Stimulated activated CD4-positive, alpha-beta T cell treated with anti-CD3 and anti-CD28 coated beads, Interleukin-12 subunit alpha, Interleukin-12 subunit beta, amount 100 ng/mL, for 24 hours (primary cell): ENCODE results near the gene HPSE2.
"Not testable (repeated sequence)": the region's sequence is repeated elsewhere in the genome, so short reads cannot be mapped to it uniquely, and the experiment has no call there.

Experiments used
- DNase-seq, 2 experiments: peaks; one replicate each; pipeline ENCODE4 v3.0.0-alpha.2; 2020; ENCODE audit warnings: low read depth in 2 of 2

The HPSE2 gene

DNA sequence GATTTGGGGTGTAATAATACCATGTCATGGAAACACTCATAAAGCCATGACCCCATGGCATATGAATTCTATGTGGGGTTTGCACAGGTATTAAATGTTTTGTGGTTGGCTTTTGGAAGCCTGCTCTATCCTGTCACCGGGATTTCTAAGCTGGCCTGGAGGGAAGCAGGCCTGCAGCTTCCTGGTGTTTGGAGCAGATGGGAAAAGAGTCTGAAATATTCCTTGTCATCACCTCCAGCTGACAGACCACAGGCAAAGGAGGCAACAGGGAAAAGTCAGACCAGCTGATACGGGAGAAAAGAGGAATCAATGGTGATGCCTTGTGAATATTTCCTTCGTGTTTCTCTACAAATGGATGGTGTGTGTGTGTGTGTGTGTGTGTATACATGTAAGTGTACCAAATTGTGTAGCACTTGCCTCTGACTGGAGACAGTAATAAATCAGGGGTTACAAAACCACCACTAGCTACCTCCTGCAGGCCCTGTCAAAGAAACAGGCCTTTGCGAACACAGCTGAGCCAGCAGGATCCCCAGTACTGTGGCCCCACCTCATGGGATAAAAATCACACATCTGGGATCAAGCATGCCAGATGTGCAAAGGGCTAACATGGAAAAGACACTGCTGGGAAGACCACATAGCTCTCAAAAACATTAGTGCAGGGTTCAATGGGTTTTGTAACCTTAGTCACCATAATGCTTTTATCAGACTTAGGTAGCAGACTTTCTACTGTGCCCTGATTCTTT is 668.1 kb downstream of the HPSE2 start:
- DNase-seq: no peak

DNA sequence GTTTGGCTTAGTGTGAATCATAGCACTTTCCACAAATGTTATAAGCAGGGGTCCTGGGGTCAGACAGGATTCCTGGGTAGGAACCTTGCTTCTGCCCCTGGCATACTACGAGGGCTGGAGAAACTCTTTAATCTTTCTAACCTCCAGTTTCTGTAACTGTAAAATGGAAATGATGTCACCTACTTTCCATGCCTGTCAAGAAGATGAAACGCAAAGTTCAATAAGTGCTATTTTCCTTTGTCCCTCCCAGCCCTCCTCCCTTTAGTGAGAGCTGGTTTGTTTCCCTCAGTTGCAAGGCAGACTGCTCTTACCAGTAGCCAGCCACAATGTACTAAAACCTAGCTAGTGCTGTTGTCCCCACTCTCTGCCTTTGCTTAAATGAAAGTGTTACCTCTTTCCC is 671.8 kb downstream of the HPSE2 start:
- no peak for DNase-seq

DNA sequence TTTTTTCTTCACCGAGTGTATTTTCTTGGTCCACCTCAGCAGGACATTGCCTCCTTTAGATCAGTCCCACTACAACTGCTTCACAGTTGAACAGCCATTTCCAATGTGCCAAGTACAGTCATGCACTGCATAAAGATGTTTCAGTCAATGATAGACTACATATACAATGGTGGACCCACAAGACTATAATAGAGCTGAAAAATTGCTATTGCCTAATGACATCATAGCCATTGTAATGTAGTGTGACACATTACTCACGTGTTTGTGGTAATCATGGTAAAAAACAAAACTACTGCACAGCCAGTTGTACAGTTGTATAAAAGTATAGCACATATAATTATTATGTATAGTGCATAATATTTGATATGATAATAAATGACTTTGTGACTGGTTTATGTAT is 675.1 kb downstream of the HPSE2 start:
- no peak for DNase-seq

DNA sequence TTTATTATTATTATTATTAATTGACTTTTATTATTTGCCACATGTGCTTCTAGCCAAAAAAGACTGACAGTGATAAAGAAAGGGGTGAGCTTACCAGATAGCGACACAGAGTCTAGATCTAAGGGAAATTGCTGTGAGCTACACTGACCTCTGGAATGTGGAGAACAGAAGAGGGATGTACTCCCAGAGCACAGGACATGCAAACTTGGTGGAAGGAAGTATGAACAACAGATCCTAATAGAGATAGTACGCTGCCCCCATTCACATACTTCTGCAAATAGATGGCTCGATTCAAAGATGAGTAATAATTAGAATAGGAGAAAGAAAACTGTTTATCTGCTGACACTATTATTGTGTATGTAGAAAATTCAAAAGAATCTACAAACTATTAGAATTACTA is 679.6 kb downstream of the HPSE2 start:
- no peak for DNase-seq

DNA sequence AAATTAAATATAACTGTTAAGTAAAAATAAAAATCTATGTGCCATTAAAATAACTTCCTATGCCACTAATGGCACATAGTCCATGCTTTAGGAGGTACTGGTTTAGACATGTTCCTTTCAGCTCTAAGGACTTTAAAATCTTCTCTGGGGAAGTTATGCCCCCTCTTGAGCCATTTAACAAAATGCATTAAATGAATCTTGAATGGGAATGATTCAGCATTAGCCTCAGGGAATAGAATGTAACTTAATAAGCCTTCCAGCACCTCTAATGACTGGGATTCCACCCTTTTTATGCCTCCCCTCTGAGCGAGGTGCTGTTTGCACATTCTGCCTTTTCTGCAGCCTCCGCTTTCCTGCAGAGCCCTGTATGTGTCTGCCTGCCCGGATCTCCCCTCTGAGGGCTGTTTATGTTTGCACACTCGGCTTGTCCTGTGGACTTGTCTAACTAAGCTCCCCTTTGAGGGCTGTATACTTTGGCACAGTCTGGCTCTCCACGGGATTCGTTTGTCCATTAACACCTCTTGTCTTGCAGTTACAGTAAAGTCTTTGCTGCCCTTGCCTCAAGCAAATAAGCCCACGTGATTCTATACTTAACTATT is 680.5 kb downstream of the HPSE2 start:
- DNase-seq: no peak

DNA sequence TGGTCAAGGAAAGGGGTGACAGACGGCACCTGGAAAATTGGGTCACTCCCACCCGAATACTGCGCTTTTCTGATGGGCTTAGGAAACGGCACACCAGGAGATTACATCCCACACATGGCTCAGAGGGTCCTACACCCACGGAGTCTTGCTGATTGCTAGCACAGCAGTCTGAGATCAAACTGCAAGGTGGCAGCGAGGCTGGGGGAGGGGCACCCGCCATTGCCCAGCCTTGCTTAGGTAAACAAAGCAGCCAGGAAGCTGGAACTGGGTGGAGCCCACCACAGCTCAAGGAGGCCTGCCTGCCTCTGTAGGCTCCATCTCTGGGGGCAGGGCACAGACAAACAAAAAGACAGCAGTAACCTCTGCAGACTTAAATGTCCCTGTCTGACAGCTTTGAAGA is 694.1 kb downstream of the HPSE2 start:
- DNase-seq: not testable (repeated sequence)

DNA sequence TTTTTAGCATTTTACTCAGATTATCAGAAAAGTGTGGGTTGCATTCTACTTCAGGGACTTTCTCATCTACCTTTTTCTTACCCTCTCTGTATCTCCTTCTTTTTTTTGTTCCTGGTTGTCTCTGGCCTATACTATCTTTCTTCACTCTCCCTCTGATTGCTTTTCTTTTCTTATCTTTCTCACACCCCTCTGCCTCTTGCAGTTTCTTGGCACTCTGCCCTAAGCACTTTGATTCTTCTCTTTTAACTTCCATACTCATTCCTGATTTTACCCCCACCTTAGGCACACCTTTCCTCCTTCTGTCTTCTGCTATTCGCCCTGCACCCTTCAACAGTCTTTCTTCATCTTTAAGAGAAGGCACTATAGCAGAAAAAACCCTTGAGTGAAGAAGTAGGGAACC is 696.1 kb downstream of the HPSE2 start:
- no peak for DNase-seq

DNA sequence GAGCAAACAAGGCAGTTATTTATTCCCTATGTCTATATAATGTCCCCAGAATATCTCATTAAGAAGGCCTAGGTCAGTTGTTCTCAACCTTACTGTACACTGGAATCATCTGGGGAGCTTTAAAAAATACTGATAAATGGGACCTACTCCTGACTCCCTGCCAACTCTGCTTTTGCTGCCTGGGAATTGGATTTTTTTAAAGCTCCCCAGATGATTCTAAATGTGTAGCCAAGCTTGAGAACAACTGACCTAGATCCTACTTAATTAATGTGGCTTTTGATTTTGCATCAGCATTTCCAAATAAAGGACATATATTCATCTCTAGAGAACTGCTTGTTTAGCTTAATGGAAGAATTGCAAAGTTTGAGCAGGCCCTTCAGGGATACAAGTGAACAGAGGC is 697.2 kb downstream of the HPSE2 start:
- no peak for DNase-seq

DNA sequence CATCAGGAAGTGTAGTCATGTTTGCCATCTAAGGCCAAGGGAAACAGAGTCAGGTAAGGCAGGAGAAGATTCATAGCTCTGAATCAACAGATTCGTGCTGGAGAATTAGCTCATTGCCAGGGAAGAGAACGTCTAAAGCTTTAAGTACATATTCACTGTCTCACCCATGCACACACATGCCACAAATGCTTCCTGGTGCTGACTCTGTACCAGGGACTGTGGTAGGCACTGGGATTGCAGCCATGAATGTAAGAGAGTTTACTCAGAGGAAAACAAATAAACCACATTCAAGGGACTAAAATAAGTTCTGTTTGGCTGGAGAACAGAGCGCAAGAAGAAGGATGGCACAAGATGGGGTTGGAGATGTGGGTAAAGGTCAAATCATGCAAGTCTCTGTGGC is 699.1 kb downstream of the HPSE2 start:
- no peak for DNase-seq

DNA sequence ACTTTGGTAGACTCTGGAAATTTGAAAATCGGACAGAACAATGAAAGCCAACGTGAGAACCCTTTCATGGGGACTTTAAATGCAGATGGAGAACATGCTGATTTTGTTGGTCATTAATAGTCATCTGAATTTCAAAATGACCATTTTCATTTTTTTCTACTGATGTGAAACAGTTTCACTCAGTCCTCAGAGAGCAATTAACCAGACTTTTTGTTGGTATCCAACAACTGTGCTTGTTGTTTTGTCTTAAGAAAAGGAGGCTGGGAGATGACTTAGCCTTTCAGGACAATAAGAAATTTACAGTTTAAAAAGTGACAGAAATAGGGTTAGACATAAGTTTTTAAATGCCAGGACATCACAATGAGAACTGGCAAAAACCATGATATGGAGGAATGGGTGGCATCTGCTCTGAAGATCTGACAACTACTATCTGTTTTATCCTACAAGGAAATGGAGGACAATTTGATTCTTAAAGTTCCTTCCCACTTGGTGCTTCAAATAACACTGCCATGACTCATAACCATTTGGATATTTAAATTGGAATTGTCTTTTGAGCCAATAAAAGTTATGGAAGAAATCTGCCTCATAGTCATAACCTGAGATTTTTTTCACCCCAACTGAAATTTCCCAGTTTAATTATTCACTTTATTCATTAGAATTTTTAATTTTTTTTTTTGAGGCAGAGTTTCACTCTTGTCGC is 701.8 kb downstream of the HPSE2 start:
- DNase-seq: no peak

DNA sequence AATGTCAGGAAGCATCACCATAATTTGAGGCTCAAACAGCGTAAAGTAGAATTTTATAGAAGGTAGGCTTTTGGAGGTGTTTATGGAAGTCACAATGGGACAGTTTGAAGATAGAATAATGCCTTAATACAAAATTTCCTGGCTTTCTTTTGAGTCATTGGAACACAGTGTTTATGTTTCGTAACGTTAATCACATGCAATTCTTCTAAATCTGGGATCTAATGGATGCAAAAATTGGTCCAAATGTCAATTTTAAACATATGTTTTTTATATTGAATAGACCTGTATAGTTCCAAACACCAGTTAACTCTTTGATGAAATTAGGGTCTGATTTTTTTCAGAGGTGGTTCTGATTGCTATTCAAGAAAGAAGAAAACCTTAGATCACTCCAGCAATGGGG is 702.4 kb downstream of the HPSE2 start:
- DNase-seq: no peak

DNA sequence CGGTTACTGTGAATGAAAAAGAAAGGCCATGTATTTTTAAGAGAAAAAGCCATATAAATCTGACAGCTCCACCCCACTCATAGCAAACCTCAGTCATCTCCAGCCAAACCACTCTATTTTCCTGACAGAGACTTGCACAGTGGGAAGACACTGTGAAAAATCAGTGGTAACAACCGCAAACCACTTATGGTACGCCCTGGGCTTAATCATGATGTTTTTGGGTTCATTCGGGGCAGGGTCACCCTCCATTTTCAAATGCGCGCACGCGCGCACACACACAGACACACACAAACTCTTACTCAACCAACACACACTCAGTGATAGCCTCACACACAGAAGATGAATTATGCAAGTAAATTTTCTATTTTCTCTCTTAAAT is 706.9 kb downstream of the HPSE2 start:
- DNase-seq: no peak

DNA sequence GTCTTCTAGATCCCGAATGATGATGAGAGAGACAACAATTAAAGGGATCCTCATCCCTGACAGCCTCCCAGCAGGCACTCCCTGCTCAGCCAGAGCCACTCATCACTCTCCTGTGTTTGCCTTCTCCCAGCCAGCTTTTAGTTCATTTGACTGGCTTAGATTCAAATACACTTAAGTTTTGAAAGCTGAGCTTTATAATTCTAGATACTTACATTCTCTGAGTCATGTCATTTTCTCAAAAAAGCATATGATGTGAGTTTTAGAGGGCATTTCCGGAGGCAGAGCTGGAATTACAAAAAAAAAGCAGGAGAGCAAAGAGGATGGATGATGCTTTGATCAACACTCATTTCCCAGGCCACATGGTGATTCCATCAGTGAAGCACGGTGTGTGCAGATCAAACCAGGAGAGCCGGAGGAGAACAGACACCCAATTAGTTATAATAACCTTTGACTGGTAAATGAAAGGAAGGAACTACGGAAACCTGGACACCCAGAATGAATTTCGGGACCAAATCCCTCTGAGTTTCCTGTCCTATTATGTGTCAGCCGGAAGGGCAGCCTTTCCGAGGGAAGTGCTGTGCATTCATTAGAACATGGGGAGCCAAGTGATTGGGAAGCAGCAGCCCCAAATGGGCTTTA is 707.4 kb downstream of the HPSE2 start:
- DNase-seq: no peak

DNA sequence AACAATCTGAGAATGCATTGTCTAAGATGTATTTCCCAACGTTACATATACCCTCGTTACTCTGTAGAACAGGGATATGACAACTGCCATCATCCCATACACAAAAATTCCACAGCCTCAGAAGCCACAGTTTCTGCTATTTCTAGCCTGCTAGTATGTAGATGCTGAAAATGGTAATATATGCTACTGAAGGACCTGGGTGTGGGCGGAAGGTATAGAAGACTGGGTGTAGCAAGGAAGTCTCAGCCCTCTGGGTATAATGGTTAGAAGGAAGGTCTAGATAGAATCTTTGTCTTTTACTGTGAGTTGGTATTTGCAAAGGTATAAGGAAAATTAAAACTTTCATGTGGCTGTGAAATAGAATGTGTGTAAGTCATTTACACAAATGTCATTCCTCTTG is 709.7 kb downstream of the HPSE2 start:
- DNase-seq: no peak

DNA sequence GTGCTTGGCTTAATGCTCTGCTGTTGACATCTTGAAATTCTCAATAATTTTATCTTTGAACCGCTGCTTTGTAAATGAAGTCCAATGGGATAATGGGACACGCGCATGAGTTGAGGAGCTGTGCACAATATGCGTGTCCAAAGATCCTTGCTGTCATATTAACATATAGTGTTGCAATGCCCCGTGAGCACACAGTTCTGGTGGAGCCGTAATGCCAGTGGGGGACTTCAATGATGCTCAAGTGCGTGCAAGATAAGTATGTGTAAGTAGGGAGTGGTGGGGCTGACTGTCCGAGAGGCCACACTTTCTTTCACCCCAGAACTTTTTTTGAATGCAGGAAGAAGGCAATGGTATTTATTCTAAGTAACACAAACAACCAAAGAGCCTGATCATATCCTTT is 711.5 kb downstream of the HPSE2 start:
- DNase-seq: no peak

DNA sequence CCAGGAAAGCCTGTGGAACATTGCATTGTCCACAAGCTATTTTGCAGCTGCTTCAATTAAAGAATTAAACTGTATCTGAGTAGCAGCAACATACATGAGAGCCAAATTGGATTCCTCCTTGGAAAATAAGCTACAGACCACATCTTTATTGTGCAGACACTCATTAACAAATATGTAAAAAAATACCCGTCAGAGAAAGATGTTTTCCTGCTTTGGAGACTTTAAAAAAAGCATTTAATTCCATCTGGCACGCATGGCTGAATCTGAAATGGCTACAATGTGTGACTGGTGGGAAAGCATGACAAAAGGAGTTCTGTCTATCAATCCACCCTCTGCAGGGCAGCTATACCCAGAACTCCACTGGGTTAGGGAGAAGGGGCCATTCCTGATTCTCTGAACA is 715.8 kb downstream of the HPSE2 start:
- DNase-seq: no peak

DNA sequence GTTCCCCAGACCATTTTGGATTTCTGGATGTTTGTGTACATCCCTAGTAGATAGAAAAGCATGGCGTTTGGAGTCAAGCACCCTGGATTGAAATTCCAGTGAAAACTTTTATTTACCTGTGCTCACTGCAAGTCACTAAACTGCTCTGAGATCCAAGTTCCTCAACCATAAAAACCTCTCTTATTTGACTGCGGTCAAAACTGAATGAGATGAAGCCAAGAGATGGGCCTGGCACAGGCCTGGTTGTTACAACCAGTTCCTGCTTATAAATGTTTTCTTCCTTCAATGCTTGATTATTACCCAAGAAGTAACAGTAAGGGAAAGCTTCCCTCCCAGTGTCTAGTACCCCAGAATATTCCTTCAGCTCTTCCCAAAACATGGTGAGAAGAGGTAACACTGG is 718.0 kb downstream of the HPSE2 start:
- DNase-seq: no peak

DNA sequence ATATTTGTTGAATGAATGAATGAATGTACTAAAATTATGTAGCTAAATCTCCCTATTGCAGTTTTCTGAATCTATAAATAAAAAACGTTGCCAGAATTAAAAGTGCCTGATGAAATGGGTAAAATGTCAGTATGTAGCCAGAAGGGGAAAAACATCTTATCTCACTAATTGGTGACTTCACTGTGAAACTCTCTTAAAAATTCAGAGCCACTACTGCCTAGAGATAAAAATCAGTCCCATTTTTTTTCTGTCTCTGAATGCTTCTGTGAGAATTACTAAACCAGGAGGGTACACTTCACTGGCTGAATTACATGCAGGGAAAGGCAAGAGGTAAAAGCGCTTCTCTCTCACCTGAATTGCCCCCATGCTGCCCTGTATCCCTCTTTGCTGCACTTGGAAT is 719.3 kb downstream of the HPSE2 start:
- no peak for DNase-seq

DNA sequence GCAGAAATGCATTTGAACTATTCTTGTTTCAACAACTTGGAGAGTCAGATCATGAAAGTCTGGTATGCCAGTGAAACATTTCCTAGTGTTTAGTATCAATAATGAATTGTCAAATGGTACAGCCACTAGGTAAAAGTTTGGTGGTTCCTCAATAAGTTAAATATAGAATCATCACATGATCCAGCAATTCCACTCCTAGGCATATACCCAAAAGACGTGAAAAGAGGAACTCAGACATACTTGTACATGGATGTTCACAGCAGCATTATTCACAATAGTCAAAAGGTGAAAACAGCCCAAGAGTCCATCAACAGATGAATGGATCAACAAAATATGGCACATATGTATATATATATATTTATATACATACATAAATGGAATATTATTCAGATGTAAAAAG is 721.9 kb downstream of the HPSE2 start:
- no peak for DNase-seq

DNA sequence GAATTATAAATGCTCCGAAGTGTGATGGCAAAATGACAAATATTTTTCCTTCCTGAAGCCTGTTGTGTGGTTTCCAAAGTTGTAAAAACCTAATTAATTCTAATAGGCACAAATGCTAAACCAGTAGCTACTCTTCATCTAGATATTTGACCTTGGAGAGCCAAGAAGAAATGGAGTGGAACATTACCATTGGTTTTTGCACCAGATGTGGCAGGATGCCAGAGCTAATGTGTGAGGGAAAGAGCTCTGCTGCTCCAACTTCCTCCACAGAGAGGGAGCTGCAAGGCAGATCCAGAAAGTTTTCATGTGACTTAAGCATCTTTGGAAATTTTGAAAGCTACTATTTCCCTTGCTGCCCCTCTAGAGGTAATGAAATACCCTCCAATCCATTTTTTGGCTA is 723.8 kb downstream of the HPSE2 start:
- DNase-seq: no peak

DNA sequence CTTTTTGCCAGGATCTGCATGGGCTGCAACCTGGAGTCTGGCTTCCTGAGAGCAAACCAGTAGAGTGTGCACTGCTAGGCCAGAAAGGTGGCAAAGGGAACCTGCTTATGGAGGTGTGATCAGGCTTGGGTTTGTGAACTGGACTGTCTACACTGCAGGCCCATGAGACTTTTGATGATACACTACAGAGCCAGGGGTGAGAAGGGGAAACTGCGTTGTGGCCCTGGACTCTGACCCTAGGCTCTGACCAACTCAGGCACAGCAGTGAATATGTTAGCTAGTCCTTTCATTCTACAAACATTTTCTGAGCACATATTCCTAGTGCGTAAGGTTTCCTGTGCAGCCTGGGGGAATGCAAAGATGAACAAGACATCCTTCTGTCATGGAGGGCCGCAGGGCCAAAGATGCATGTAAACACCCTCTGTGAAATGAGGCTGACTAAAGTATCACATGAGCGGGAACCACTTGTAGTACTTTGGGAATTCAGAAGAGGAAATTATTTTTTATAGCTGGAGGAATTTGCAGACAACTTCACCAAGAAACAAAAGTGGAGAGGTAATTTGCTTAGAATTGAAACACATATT is 725.1 kb downstream of the HPSE2 start:
- DNase-seq: no peak

DNA sequence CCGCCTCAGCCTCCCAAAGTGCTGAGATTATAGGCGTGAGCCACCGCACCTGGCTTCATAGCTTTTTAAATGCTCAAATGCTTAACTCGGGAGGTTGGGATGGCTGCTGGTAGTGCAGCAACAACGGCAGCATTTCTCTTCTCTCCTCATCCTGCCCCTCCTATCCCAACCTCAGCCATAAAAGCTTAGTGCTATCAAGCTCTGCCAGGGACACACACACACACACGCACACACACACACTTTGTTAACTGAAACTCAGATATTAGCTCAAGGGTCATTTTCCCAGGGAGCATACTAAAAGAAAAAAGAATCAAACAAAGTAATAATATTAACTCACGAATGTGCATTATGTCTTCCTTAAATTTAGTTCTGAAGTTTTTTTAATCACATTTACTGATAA is 725.9 kb downstream of the HPSE2 start:
- no peak for DNase-seq

DNA sequence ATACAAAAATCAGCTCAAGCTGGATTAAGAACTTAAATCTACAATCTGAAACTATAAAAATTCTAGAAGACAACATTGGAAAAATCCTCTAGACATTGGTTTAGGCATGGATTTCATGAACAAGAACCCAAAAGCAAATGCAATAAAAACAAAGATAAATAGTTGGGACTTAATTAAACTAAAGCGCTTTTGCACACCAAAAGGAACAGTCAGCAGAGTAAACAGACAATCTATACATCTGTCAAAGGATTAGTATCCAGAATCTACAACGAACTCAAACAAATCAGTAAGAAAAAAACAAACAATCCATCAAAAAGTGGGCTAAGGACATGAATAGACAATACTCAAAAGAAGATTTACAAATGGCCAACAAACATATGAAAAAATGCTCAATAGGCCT is 733.1 kb downstream of the HPSE2 start:
- DNase-seq: not testable (repeated sequence)
